GM13976 (cell line): ENCODE measurements around the gene CEACAM16.

Source experiments
- DNase-seq: peaks from one replicate; pipeline ENCODE4 v3.0.0; 2012; ENCODE audit warnings: low spot score
- in situ Hi-C: fragments of 300-500 bp; cut with MboI; formaldehyde crosslinking; loops from one replicate; pipeline ENCODE4 v1.12.0; 2022; ENCODE audit warnings: low sequenced_read_pairs, mixed read lengths, inconsistent platforms; ENCODE audit not compliant: unreplicated experiment
- TF ChIP-seq, protein P1 (sequence below): IDR thresholded peaks from 2 replicates; pipeline ENCODE4 v1.5.1; 2012; ENCODE audit warnings: borderline replicate concordance, mild to moderate bottlenecking; ENCODE audit not compliant: insufficient read depth; ENCODE audit errors: extremely low read depth, missing control alignments, control extremely low read depth

The CEACAM16 gene

DNA sequence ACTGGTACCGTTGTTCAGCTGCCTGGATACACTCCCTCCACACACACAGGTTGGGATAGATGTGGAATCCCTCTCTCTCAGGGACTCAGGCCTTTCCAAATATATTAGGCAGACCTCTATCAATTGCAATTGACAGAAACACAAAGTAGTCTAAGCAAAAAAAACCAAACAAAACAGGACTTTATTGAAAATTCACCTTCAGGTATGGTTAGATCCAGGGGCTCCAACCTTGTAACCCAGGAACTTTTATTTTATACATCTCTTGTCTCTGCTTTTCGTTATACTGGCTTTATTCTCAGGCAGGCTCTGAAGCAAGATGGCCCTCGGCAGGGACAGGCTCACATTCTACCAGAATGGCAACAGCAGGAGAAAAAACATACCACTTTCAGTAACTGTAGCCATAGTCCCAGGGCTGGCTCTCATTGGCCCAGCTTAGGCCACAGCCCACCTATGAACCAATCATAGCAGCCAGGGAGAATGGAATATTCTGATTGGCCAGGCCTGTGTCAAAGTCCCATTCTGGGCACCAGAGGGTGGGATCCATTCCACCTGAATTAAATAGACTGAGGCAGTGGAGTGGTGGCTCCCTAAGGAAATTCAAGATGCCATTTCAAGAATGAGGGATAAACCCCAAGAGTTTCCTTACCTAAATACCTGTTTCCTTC, 40.8 kb upstream of the CEACAM16 start:
- DNase-seq: no peak
- in situ Hi-C loops: loop anchor here (10.0 kb wide), 1 partner anchor 83 kb away; no protein-coding TSS in a partner anchor
- TF ChIP-seq, protein P1, sequence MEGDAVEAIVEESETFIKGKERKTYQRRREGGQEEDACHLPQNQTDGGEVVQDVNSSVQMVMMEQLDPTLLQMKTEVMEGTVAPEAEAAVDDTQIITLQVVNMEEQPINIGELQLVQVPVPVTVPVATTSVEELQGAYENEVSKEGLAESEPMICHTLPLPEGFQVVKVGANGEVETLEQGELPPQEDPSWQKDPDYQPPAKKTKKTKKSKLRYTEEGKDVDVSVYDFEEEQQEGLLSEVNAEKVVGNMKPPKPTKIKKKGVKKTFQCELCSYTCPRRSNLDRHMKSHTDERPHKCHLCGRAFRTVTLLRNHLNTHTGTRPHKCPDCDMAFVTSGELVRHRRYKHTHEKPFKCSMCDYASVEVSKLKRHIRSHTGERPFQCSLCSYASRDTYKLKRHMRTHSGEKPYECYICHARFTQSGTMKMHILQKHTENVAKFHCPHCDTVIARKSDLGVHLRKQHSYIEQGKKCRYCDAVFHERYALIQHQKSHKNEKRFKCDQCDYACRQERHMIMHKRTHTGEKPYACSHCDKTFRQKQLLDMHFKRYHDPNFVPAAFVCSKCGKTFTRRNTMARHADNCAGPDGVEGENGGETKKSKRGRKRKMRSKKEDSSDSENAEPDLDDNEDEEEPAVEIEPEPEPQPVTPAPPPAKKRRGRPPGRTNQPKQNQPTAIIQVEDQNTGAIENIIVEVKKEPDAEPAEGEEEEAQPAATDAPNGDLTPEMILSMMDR: no peak

DNA sequence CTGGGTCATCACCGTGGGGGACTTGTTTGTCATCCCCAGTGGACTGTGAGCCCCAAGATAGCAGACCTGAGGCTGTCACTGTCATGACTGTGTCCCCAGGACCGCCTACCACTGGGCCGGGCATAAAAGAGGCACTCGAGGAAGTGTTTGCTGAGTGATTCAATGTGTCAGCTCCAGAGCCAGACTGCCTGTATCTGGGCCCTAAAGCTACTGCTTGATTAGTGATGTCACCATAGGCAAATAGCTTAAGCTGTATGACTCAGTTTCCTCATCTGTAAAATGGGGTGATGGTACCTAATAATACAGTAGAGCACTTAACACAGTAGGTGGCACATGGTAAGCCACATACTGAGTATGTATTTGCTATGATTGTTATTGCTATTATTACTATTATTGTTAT, 38.9 kb upstream of the CEACAM16 start:
- in situ Hi-C loops: no loop called here
- no peak for DNase-seq
- TF ChIP-seq, protein P1: no peak

DNA sequence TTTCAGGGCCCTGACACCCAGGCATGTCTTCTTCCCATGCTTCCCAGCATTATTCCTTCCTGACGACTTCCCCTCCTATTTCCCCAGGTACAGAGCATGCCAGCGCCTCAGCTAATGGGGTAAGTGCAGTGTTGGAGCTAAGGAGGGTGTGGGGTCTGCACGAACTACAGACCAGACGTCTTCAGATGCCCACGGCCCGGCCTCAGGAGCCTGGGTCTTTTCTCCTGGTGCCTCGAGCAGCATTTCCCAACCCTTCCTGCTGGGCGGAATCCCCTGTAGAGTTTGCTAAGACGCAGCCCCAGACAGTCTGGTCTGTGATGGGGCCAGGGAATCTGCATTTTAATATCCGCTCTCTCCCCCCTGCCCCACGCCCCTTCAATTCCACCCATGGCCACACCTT, 37.7 kb upstream of the CEACAM16 start:
- TF ChIP-seq, protein P1: no peak
- in situ Hi-C loops: no loop called here
- DNase-seq: no peak

GRCh38 chr19:44661904-44662303, 37.0 kb upstream of the CEACAM16 start:
- TF ChIP-seq, protein P1: no peak
- in situ Hi-C loops: no loop called here
- DNase-seq: no peak

- TF ChIP-seq, protein P1: no peak
- in situ Hi-C loops: no loop called here
- DNase-seq: no peak
Observed at GRCh38 chr19:44662691-44663385, 36.1 kb upstream of the CEACAM16 start.

DNA sequence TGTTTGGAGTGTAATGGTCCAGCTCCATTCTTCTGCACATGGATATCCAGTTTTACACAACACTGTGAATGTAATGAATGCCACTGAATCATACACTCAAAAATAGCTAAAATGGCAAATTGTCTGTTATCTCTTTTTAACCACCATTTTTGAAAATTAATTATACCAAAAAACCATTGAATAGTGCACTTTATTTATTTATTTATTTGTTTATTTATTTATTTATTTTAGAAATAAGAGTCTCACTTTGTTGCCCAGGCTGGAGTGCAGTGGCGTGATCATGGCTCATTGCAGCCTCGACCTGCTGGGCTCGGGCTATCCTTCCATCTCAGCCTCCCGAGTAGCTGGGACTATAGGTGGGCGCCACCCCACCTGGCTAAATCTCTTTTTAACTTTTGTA, 35.0 kb upstream of the CEACAM16 start:
- in situ Hi-C loops: no loop called here
- TF ChIP-seq, protein P1: no peak
- no peak for DNase-seq

GRCh38 chr19:44664976-44665375, 34.0 kb upstream of the CEACAM16 start:
- TF ChIP-seq, protein P1: no peak
- in situ Hi-C loops: no loop called here
- no peak for DNase-seq
